Esophagus mucosa (tissue), 1 donor: ENCODE data around the gene CCDC141. TPM values are rescaled to one million over a fixed set of nuclear protein-coding genes. Genes with fewer than 3 reads are reported as not detected.
"Not testable (repeated sequence)": the region's sequence is repeated elsewhere in the genome, so short reads cannot be mapped to it uniquely, and the experiment has no call there.

ENCODE experiments used
- ATAC-seq: fragments of 200-7000 bp; cut with Tn5 transposase; one replicate; pipeline ENCODE4 v1.9.1; 2020
- total RNA-seq: library from RNA; stranded (reverse); gene quantifications from one replicate; pipeline ENCODE4 v1.2.4, GENCODE V29; 2023
- donor health status: DM: yes; HTN: yes; CAD: no.

Gene CCDC141
- total RNA-seq, 1 donor from 2014 or later: 0.28 TPM

GRCh38 chr2:179031731-179032408 is 18.1 kb downstream of the CCDC141 start:
- ATAC-seq: no peak

GRCh38 chr2:179024445-179024844 is 25.5 kb downstream of the CCDC141 start:
- no peak for ATAC-seq

GRCh38 chr2:179022685-179023084 is 27.3 kb downstream of the CCDC141 start:
- no peak for ATAC-seq

GRCh38 chr2:179021258-179021657 is 28.7 kb downstream of the CCDC141 start:
- ATAC-seq: no peak

- peak; percentile 56 for ATAC-seq
Observed at GRCh38 chr2:179020156-179020750, 29.7 kb downstream of the CCDC141 start.

DNA sequence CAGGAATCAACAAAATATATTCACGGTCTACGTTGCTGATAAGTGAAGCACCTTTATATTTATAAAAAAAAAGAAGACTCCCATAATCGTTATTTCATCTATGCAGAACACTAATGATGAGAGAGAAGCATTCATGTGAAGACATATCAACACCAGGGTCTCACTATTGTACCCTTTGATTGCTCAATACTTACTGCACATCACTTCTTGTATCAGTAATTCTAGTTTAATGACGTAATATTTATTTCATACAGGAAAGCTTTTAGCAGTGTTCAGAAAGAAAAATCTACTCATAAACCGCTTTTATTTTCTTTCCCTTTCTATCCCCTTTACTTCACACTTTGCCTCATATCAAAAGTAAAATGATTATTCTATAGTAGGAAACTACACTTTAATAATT is 30.7 kb downstream of the CCDC141 start:
- no peak for ATAC-seq

GRCh38 chr2:179017773-179018357 is 32.1 kb downstream of the CCDC141 start:
- ATAC-seq: no peak

- ATAC-seq: not testable (repeated sequence)
Observed at GRCh38 chr2:179014189-179014588, 35.7 kb downstream of the CCDC141 start.

- ATAC-seq: no peak
Observed at GRCh38 chr2:179005976-179006375, 44.0 kb downstream of the CCDC141 start.

DNA sequence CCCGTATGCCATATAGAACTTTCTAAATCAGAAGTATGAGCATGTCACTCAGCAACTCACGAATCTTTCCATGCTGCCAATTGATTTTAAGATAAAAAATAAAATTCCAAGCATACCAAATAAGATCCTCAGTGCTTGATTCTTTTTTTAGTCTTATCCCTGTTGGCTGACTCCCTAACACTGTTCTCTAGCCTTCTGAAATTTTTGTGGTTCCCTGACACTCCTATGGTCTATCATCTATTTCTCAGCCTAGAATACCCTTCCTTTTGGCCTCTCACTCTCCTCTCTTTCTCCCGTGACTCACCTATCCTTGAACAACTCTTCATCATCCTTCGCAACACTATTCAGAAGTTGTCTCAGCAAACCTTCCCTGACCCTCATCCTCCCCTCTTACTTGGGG is 50.5 kb downstream of the CCDC141 start:
- no peak for ATAC-seq

DNA sequence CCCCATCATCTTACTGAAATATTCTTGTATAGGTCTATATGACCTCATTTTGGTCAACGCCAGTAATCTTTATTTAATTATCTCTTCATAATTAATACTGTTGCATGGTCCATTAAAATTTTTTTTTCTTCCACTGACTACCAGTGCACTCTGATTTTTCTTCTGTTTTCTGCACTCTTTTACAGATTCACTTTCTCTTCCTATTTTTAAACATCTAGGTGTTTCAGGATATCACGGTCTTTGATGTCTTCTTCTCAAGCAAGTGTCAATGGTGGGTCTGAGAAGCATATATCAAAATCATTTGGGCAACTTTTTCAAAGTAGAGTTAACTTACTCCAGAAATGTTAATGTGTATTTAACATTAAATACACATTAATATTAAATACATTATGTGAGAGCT is 51.4 kb downstream of the CCDC141 start:
- ATAC-seq: no peak

- no peak for ATAC-seq
Observed at GRCh38 chr2:178997477-178997876, 52.5 kb downstream of the CCDC141 start.

DNA sequence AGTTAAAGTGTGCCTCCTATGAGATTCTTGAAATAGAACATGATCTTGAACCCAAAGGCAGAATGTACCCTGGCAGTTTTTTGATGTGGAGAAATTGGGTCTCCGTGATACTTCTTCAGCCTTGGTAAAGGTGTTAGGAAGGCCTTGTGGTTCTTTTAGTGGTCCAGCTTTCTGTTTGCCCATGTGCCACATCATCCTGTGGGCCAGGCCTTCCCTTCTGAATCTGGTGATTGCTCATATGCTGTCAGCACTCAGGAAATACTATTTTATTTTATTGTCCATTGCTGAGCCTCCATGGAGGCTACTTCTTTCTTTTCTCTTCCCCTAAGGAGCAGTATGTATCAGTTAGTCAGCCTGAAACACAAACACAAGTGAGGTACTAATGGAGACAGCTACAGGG is 52.9 kb downstream of the CCDC141 start:
- ATAC-seq: no peak

DNA sequence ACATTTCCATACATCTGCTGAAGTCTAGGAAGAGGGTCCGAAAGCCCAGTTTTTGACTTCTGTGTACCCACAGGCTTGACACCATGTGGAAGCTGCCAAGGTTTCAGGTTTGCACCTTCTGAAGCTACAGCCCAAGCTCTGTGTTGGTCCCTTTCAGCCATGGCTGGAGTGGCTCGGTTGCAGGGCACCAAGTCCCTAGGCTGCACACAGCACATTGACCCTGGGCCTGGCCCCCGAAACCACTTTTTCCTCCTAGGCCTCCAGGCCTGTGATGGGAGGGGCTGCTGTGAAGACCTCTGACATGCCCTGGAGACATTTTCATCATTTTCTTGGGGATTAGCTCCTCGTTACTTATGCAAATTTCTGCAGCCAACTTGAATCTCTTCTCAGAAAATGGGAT is 55.7 kb downstream of the CCDC141 start:
- ATAC-seq: no peak

DNA sequence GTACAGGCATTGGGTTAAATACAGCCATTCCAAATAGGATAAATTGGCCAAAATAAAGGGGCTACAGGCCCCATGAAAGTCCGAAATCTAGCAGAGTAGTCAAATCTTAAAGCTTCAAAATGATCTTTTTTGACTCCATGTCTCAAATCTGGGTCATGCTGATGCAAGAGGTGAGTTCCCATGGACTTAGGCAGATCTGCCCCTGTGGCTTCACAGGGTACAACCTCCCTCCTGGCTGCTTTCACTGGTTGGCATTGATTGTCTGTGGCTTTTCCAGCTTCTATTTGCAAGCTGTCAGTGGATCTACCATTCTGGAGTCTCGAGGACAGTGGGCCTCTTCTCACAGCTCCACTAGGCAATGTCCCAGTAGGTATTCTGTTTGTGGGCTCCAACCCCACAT is 56.1 kb downstream of the CCDC141 start:
- ATAC-seq: no peak

GRCh38 chr2:178992719-178993118 is 57.2 kb downstream of the CCDC141 start:
- not testable (repeated sequence) for ATAC-seq

- no peak for ATAC-seq
Observed at GRCh38 chr2:178990533-178991241, 59.2 kb downstream of the CCDC141 start.

DNA sequence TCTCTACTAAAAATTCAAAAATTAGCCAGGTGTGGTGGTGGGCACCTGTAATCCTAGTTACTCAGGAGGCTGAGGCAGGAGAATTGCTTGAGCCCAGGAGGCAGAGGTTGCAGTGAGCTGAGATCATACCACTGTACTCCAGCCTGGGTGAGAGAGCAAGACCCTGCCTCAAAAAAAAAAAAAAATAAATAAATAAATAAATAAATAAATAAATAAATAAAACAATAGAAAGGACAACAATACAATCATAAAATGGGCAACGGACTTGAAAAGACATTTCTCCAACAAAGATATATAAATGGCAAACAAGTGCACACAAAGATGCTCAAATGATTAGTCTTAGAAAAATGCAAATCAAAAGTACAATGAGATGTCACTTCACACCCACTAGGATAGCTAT is 60.5 kb downstream of the CCDC141 start:
- not testable (repeated sequence) for ATAC-seq

- not testable (repeated sequence) for ATAC-seq
Observed at GRCh38 chr2:178982652-178983051, 67.3 kb downstream of the CCDC141 start.

DNA sequence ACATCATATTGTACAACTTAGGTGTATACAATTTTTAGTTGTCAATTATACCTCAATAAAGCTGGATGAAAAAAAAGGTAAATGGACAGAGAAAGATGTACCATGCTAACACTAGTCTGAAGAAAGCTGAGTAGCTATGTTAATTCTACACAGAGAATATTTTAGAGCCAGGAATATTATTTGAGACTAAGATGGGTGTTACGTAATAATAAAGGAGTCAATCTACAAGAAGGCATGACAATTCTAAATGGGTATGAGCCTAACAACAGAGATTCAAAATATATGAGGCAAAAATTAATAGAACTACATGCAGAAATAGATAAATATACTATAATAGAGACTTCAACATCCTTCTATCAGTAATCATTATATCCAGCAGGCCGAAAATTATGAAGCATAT is 69.1 kb downstream of the CCDC141 start:
- ATAC-seq: no peak

DNA sequence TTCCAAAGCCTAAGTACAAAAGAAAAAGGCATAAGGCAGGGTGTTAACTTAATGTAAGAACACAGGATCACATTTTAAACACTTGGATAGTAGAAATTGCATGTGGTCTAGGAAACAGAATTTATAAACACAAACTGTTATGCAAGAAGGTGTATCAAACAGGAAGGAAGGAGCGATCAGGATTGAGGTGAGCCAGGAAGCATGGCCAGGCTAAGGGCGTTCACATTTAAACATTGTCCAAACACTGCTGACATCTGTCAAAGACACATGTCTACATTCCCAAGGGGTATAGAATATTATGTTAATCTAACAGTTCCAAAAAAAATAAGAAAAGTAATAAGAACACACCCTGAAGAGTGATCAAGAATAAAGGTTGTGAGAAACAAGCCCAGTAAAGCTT is 71.3 kb downstream of the CCDC141 start:
- no peak for ATAC-seq

GRCh38 chr2:178976351-178976750 is 73.6 kb downstream of the CCDC141 start:
- no peak for ATAC-seq

DNA sequence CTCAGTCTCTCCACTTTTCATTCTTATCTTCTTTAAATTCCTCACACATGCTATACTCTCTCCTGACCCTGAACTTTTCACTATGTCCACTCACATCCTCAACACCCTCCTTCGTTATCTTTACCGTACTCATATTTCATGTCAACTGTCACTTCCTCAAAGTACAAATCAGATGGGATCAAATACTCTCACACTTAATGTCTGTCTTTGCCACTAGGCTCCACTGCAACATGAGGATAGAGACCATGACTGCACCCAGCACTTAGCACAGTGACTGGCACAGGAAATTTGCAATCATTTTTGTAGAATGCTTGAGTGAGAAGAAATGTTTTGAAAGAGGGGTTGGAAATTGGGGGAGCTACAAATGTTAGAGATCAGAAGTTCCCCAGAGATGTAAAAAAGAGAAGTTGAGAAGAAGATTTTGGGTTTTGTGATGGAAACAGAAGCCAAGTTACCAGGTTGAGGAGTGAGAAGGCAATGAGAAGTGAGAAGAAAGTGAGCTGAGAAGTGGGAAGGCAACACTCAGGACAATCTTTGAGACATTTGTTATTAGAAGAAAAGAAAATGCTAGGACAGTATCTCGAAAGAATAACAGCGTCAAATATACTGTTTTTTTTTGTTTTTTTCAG is 87.0 kb downstream of the CCDC141 start:
- ATAC-seq: no peak
